Epithelial cell of esophagus (primary cell): ENCODE results near the gene SH2D3A.

ENCODE experiments used
- DNase-seq: peaks from one replicate; pipeline ENCODE4 v3.0.0; 2010; ENCODE audit warnings: low read depth
- H3K4me3 ChIP-seq: 2 replicates; pipeline ENCODE4 v1.5.1; 2011; ENCODE audit warnings: mild to moderate bottlenecking, low read length, control low read depth
- TF ChIP-seq, protein P1 (sequence below): IDR thresholded peaks from 2 replicates; pipeline ENCODE4 v1.5.1; 2011; ENCODE audit warnings: low read depth, mild to moderate bottlenecking, low read length, control low read depth, inconsistent platforms; ENCODE audit not compliant: insufficient read depth; ENCODE audit errors: missing control alignments

Gene SH2D3A

DNA sequence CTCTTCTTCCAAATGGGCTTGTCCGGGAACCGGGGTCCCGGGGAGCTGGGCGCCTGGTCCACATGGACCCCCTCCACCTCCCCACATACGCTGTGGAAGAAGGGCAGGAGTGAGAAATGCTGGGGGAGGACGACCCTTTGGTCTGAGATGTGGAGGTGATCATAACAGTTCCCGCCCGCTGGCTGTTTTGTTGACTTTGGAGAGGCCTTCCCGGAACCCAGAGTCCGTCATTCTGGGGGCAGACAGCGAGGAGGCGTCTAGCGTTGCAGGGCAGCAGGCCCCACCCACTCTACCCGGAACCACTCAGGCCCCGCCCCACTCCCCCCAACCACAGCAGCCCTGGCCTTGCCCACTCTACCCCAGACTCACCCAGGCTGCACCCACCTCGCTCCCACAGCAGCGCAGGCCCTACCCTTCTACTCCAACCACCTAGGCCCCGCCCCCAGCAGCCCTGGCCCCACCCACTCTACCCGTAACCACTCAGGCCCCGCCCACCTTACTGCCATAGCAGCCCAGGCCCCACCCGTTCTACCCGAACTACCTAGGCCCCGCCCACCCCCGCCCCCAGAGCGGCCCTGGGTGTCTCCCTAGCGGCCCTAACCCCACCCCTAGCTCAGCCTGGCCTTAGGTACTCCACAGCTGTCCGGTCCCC, 37.0 kb downstream of the SH2D3A start:
- TF ChIP-seq, protein P1, sequence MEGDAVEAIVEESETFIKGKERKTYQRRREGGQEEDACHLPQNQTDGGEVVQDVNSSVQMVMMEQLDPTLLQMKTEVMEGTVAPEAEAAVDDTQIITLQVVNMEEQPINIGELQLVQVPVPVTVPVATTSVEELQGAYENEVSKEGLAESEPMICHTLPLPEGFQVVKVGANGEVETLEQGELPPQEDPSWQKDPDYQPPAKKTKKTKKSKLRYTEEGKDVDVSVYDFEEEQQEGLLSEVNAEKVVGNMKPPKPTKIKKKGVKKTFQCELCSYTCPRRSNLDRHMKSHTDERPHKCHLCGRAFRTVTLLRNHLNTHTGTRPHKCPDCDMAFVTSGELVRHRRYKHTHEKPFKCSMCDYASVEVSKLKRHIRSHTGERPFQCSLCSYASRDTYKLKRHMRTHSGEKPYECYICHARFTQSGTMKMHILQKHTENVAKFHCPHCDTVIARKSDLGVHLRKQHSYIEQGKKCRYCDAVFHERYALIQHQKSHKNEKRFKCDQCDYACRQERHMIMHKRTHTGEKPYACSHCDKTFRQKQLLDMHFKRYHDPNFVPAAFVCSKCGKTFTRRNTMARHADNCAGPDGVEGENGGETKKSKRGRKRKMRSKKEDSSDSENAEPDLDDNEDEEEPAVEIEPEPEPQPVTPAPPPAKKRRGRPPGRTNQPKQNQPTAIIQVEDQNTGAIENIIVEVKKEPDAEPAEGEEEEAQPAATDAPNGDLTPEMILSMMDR: no peak
- H3K4me3 ChIP-seq: no peak overlapping the region
- DNase-seq: peak; percentile 66

DNA sequence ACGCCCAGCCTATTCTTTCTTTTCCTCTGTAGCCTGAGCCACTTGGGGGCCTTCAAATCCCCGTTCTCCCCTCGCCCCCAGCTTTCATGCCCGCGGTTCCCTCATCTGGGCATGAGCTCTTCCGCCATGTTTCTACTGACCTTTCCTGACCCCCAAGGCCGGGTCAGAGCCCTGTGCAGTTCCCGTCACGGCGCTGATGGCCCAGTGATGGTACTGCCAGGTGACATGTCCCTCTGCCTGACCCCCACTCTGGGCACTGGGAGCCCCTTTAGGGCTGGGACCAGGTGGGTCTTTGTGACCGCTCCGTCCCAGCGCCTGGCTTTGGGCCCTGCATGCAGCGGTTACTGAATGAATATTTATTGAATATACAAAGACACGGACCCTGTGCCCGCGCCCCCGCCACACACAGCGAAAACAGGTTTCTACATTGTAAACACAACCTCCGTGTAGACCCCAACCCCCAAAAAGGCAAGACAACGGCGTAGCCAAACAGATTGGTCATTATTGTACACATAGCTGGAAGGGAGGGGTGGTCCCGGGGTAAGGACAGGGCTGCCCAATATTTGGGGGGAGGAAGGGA, 37.6 kb downstream of the SH2D3A start:
- TF ChIP-seq, protein P1: no peak
- H3K4me3 ChIP-seq: no peak overlapping the region
- DNase-seq: no peak

- no peak for DNase-seq
- TF ChIP-seq, protein P1: no peak
- no peak overlapping the region for H3K4me3 ChIP-seq
These were observed 38.9 kb downstream of the SH2D3A start for GRCh38 chr19:6728346-6728745.

- no peak overlapping the region for H3K4me3 ChIP-seq
- TF ChIP-seq, protein P1: no peak
- no peak for DNase-seq
These were observed 41.6 kb downstream of the SH2D3A start for GRCh38 chr19:6725513-6726231.

GRCh38 chr19:6724631-6725492, 42.4 kb downstream of the SH2D3A start:
- no peak for DNase-seq
- TF ChIP-seq, protein P1: no peak
- H3K4me3 ChIP-seq: no peak overlapping the region

GRCh38 chr19:6723738-6724137, 43.5 kb downstream of the SH2D3A start:
- no peak overlapping the region for H3K4me3 ChIP-seq
- TF ChIP-seq, protein P1: no peak

More at GRCh38 chr19:6723738-6724137, 43.5 kb downstream of the SH2D3A start:
- DNase-seq: no peak
